Stromal cell of bone marrow (primary cell): ENCODE data around the gene ODAD2.
"Not testable (repeated sequence)": the region's sequence is repeated elsewhere in the genome, so short reads cannot be mapped to it uniquely, and the experiment has no call there.

Experiments used
- DNase-seq: peaks from one replicate; pipeline ENCODE4 v3.0.0-alpha.2; 2012; ENCODE audit warnings: low read depth

Gene ODAD2, protein sequence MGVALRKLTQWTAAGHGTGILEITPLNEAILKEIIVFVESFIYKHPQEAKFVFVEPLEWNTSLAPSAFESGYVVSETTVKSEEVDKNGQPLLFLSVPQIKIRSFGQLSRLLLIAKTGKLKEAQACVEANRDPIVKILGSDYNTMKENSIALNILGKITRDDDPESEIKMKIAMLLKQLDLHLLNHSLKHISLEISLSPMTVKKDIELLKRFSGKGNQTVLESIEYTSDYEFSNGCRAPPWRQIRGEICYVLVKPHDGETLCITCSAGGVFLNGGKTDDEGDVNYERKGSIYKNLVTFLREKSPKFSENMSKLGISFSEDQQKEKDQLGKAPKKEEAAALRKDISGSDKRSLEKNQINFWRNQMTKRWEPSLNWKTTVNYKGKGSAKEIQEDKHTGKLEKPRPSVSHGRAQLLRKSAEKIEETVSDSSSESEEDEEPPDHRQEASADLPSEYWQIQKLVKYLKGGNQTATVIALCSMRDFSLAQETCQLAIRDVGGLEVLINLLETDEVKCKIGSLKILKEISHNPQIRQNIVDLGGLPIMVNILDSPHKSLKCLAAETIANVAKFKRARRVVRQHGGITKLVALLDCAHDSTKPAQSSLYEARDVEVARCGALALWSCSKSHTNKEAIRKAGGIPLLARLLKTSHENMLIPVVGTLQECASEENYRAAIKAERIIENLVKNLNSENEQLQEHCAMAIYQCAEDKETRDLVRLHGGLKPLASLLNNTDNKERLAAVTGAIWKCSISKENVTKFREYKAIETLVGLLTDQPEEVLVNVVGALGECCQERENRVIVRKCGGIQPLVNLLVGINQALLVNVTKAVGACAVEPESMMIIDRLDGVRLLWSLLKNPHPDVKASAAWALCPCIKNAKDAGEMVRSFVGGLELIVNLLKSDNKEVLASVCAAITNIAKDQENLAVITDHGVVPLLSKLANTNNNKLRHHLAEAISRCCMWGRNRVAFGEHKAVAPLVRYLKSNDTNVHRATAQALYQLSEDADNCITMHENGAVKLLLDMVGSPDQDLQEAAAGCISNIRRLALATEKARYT

DNA sequence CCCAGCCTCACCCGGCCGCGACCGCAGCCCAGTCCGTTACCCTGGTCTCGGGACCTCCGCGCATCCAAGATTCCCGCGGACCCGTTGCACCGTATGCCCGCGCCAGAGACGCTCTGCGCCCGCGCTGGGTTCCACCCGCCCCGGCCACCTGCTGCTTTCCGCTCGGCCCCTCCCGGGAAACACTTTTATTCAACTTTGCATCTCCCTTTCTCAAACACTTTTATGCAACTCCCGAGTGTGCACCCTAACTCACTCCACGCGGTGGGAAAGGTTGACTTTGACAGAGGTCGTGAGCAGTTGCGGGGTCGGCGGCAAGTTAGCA lies at the start of gene ODAD2:
ODAD2 (minus strand) TSS at position 126 of the 322 bp plus-strand sequence. CDS start 3,937 bp downstream, outside the sequence.
- no peak for DNase-seq

DNA sequence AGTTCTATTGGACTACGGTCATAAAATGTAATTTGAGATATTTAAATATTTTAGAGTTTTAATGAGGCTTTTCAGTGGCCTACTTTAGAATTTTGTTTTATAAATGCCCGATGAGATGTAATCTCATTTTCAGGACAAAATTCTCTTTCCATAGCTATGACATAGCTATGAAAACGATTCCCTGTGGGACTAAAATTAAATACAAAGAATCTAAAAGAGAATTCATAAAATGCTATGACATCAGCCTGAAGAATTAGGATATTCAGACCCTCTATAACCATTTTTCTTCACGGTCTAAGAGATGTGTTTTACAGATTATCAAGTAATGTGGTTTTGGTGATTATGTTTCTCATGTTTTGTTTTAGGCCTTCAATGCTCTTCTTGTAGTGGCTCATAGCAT lies 48.2 kb upstream of the ODAD2 start:
- DNase-seq = no peak

DNA sequence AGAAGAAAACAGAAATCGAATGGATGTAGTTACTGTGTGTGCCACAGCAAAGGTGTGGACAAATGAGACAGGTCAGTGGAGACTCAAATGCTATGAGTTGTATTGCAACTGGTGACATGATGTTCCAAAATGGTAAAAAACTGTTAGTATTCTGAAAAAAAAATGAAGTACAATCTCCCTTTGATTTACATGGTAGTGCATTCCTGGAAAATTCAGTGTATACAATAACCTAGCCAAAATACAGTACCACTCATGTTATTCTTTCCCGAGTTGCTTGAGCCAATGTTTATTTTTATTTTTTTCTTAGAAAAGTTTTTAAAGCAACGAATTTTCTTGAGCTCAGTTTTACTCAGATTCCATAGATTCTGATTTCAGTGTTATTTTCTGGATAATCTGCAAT lies 47.7 kb upstream of the ODAD2 start:
- DNase-seq = no peak

DNA sequence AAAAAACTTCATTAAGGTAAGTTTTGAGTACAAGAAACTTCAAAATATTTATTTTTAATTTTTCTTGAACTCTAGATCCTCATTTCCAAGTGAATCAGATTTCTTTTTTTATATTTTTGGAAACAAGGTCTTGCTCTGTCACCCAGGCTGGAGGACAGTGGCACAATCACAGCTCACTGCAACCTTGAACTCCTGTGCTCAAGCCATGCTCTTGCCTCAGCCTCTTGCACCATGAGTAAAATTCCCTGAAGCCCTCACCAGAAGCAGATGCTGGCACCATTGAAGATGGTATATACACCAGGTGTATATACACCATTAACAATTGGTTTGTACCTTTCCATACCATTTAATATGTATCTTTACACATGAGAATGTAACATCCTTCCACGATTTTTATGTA lies 45.1 kb upstream of the ODAD2 start:
- DNase-seq = no peak

DNA sequence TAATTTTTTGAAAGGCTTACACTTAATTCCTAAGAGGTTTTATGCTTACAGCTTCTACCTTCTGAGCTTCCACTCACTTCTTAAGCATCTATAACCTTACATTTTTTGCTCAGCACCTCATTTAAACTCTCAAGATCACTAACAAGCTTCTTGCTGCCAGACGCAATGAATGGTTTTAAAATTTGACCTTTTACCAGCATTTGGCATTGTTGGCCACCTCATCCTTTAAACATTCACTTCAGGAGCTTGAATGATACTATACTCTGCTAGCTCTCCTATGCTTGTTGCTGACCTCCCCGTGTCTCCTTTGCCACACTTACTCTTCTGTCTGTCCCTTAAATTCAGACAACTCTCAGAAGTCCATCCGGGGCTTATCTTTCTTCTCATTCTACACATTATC lies 37.7 kb upstream of the ODAD2 start:
- DNase-seq = no peak

DNA sequence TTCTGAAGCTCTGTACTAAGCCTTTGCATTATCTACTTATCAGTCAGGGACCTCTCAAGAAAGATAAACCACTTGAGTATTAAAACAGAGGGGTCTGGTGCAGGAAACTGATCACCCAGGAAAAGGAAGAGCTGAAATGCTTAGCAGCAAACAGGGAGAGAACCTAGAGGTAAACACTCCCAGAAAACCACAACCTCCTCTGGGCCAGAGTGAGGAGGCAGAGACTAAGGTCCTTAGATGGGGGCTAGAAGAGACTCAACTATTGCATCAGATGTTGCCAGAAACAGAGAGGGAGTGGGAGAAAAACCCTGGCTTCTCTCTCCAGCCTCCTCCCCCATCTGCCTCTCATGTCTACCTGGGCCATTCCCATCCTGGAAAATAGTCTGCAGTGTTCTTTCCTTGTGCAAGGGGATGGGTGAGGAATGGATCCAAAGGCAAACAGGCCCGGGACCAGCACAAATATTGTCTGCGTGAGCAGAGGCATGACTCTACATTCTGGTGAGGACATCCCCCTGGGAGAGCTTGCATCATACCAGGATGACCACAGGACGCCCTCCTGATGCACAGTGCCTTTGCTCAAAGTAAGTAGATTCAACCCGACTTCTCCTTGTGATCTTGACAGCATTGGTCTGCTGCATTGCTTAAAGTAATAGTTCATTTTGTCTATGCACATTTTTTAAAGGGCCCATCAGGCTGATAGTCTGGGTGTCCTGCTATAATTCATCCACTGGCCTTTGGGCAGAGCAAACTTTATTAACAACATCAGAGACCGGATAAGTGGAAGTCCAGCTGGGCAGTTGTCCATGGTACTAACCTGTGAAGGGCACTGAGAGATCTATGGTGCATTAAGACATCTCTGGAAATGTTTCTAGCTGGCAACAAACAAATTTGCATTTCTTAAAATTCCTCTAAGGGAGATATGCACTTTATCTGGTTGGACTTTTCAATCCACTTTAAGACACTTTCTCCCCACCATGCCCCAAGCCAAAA lies 22.4 kb upstream of the ODAD2 start:
- no peak for DNase-seq

DNA sequence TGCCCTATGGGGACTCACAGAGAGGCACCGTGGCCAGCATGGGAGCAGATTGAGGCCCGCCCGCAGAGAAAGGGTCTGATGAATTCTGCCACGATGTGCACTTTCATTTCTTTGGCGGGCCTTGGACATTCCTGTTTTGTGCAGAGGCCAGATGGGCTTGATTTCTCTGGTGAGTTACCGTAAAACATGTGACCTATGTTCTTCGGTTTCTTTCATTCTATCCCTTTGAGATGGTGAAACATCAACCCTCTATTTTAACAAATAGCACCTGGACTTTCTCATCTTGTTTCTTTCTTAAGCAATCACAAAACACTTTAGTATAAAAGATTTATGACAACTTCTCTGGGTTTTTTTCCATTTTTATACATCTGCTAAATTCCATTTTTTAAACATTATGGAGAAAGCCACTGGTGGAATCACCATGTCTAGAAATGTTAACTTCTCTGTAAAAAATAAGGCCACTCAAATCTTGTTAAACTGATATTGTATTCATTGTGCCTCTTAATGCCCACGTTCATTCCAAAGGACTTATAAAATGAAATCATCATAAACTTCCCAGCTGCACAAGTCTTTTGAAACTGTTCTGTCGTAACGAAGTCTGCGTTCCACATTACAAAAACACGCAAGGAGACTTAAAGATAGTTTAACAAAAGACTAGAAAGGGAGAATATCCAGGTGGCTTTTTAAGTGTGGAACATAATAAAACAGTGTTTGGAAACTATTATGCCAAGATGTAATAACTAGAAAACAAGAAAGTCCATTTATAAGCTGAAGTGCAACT lies 21.4 kb upstream of the ODAD2 start:
- DNase-seq = no peak

DNA sequence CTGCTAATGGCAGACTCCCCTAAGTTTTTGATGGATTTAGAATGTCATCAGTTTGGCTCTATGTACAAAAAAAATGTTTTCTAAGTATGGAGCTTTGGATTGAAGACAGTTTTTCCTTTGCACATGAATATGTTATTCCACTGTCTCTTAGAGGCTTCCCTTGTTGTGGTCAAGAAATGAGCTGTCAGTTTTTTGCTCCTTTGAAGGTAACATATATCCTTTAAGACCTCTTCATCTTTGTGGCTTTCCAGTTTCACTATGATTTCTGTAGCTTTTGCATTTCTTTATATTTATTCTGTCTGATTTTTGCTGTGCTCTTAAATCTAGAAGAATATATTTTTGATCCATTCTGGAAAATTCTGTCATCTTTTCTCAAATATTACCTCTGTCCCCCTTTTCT lies 15.8 kb upstream of the ODAD2 start:
- DNase-seq = no peak

DNA sequence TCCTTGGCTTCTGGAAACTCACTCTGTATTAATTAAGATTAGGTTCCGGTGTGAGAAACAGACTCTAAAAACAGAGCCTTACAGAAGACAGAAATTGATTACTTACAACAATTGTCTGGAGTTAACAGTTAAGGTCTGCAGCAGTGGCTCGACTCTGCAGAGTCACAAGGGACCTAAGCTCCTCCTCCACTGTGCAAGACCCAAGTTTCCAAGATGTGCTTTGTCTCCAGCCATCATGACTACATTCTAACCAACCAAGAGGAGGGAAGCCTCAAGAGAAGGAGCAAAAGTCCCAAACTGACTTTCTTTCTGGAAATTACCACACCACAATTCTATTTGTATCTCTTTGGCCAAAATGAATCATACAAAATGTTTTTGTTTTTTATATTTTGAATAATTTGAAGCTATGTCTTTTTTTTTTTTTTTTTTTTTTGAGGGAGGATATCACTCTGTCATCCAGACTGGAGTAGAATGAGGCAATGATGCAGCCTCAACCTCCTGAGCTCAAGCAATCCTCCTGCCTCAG lies 14.2 kb upstream of the ODAD2 start:
- DNase-seq = no peak

DNA sequence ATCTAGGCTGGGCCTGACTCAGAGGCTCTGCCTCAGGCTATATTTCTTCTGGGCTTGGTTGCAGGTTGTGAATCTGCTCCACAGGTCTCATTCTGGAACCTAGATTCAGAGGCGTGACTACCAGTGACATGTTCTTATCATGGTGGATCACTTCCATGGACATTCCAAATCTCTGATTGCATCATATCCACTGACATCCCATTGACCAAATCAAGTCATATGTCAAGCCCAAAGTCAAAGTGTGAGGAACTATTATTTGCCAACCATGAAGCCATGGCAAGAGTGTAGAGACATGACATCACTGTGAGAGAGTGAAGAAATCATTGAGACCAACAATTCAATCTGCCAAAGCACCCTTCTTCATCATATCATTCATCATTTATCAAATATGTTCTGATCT lies 11.9 kb upstream of the ODAD2 start:
- DNase-seq = no peak

DNA sequence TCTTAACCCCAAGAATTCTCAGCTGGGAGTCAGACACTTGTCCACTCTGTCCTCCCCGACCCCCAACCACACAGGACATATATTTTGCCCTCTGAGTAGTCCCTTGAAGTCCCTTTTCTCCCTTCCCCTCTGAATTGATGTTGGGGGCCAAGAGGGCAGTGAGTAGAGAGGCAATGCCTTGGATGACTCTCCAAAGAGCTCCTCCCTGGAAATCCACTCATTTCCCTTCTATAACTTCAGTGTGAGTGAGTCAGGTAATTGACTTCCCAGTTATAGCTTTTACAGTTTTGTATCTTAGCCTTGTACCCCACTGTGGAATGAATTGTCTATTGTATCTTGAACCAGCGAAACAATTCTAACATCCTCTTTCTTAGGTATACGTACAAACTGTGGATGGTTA lies 9.2 kb upstream of the ODAD2 start:
- peak; percentile 13 for DNase-seq

DNA sequence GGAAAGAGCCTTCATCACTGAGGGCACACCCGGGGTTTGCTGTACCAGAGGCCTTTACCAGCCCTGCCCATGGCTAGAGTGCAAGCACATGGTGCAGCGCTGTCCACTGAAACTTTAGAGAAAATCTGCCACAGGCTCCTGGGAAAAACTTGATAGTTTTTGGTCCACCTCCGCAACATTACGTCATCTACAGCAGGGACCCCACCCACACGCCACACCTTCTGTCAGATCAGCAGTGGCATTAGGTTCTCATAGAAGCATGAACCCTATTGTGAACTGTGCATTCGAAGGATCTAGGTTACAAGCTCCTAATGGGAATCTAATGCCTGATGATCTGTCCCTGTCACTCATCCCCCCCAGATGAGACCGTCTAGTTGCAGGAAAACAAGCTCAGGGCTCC lies 2.5 kb upstream of the ODAD2 start:
- DNase-seq = no peak

DNA sequence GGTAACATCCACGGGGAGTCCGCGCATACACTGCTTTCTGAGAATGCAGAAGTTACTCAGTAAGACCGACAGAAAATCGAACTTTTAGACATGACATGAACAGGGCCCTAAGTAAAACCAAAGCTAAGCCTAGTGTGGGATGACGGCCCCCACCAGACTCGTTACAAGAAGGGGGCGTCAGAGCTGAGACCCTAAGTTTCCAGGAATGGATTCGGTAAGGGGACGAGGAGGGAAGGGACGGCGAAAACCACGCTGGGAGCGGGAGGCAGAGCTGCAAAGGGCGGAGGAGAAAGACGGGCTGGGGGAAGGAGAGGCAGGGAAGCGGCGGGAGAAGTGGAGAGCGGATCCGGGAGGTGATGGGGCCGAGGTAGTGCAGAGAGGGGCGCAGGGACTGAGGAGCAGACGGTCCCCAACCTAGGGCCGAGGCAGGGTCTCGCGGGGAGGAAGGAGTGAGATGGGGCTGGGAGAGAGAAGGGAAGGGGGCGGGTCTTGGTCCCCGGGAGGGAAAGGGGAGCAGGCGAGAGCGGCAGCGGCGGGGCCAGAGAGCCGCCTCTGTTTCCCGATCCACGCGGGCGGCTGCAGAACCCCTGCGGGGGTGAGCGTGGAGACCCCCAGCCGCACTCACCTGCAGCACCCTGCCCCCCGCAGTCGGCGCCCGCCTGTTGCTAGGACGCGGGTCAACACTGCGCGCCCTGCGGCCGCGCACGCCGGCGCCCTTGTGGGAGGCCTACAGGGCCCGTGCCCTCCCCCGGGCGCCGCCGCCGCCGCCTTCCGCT lies 513 bp downstream of the ODAD2 start:
- DNase-seq = no peak

DNA sequence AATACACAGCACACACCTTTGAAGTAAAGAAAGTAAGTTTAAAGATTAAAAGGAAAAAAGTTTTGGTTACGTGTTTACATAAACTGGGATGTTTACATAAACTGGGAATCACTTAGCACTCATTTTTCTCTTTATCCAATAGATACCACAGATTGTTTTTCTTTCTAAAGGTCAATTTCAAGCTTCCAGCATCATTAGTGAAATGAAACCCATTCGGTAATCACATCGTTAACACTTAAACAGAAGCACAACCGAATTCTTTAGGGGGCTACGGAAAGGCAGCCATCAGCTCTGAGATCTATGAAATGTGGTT lies 1.1 kb downstream of the ODAD2 start:
- no peak for DNase-seq

DNA sequence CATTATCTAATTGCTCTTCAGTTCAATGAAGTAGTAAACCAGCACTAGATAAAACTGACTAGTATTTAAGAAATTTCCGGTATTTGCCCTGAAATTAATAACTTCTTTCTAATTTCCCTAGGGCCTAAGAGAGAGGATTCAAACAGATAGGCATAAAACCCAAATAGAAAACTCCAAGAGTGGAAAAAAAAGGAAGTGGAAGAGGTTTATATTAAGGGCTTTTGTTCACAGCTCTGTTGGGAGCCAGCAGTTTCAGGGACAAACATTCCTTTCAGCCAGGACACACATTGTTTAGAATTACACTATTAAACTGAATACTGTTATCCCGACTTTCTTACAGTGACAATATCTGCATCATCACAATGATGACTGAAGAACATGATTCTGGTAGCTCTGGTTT lies 3.6 kb downstream of the ODAD2 start:
- no peak for DNase-seq

DNA sequence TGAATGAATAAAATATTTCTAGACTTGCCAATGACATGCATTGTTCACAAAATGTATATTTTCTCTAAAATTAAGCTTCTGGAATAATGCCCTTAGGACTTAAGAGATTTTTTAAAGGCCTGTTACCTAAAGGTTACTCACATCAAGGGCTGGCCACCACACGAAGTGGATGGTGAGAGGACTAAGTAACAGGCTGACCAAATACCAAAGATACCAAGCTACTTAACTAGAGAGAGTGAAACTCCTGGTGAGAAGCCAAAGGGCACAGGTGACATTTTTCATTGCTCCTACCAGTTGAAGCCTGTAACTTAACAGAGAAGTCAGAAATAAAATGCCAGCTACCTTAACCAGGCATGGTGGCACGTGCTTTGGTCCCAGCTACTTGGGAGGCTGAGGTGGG lies 9.5 kb downstream of the ODAD2 start:
- DNase-seq = not testable (repeated sequence)

DNA sequence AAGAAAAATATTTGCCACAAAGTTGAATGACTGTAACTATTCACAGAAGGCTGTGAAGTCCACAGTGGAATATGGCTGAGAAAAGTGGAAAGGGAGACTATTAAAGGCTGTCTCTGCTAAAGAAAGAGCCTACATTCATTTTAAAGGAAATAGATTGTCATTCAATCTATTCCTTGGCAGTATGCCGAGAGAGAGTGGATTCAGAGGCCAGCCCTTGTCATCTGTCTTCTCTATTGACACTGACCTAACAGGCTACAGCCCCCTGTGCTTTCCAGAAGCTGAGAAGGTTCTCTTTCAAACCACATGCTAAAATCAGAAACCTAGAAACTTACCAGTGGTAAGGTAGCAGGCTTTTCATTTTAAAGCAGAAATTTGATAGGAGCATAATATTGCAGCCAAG lies 12.1 kb downstream of the ODAD2 start:
- no peak for DNase-seq

DNA sequence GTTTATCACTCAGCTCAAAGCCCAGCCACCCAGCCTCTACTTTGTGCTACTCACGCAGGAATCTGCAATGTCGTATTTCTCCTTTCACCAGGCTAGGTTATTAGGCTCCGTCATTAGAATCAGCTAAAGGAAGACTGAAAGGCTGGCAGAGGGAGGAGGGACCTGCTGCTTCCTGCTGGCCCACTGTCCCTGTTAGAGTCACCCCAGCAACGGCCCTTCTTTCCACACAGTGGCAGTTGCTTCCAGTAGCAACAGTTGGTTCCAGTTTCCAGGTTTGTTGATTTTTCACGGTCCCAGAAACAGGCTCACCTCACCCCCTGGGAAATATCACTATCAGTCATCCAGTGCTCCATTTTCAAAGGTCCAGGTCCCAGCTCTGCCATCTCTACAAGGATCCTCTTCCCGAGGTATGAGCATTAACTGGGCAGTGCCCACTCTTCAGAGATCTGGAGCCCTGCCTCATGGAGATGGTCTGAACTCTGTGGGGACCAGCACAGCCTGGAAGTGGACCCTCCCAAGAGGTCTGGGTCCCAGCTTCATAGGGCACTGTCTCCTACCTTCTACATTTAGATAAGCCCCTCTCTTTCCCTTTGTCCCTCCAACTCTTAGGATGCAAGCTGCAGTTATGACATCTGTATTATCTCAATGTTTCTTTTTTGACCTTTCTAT lies 15.9 kb downstream of the ODAD2 start:
- DNase-seq = no peak

DNA sequence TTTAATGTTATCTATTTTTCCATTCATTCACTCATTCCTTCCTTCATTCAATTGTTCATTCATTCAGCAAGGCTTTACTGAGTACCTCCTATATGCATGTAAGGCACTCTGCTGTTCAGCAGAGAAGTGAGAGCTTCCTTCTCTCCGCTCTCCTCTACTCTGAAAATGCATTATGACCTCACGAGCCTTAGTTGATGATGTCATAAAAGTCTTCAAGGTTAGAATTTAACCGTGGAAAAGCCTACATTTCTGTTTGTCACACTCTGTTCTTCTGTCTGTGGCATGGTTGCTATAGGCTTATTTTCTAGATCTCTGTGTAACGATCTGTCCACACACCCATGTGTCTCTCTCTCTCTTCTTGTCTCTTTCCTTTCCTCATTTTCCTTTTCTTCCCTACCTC lies 17.1 kb downstream of the ODAD2 start:
- DNase-seq = no peak

DNA sequence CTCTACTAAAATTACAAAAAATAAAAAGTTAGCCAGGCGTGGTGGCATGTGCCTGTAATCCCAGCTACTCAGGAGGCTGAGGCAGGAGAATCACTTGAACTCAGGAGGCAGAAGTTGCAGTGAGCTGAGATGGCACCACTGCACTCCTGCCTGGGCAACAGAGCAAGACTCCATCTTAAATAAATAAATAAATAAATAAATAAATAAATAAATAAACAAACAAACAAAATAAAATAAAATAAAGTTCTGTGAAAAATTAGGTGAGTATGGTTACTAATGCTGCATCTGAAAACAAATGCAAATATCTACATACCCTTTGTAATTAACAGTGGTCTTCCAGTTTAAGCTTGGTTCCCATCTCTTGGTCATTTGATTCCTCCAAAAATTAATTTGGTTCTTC lies 28.1 kb downstream of the ODAD2 start:
- not testable (repeated sequence) for DNase-seq
